Measurements from ENCODE around the gene VPS54.

GRCh38 chr2:63982335-63982734 lies 36.9 kb downstream of the VPS54 start:
- TF ChIP-seq CTCF (IDR thresholded peaks at IDR 0.05) = no peak
- TF ChIP-seq POLR2A (IDR thresholded peaks at IDR 0.05) = no peak
- TF ChIP-seq EP300 (IDR thresholded peaks at IDR 0.05) = no peak

All from tibial nerve (tissue), 4 donors.